Loucy (cell line): ENCODE measurements around the gene SOX1.

Experiments used
- H2AFZ ChIP-seq: fragments of 200-600 bp; sonication (generic); 2 replicates; pipeline ENCODE4 v1.6.0; 2016; ENCODE audit warnings: antibody characterized with exemption, mild to moderate bottlenecking, low read length, moderate library complexity
- H3F3A ChIP-seq: fragments of 200-600 bp; 2 replicates; pipeline ENCODE4 v1.6.0; 2016; ENCODE audit warnings: antibody characterized with exemption, low read depth, mild to moderate bottlenecking
- H3K27me3 ChIP-seq: fragments of 200-600 bp; sonication (generic); 2 replicates; pipeline ENCODE4 v1.6.1; 2014; ENCODE audit warnings: low read length, mild to moderate bottlenecking; ENCODE audit not compliant: insufficient read depth, poor library complexity, severe bottlenecking
- H3K36me3 ChIP-seq: fragments of 200-600 bp; sonication (generic); 2 replicates; pipeline ENCODE4 v1.6.1; 2016; ENCODE audit warnings: low read length; ENCODE audit not compliant: insufficient read depth
- H3K4me1 ChIP-seq: fragments of 200-600 bp; sonication (generic); 2 replicates; pipeline ENCODE4 v1.5.1; 2014; ENCODE audit warnings: low read length, mild to moderate bottlenecking; ENCODE audit not compliant: insufficient read depth, poor library complexity, severe bottlenecking
- H3K4me2 ChIP-seq: fragments of 200-600 bp; sonication (generic); 2 replicates; pipeline ENCODE4 v1.6.0; 2014; ENCODE audit warnings: antibody characterized with exemption, low read length, low read depth, mild to moderate bottlenecking; ENCODE audit not compliant: poor library complexity, severe bottlenecking
- H3K4me3 ChIP-seq: fragments of 200-600 bp; sonication (generic); 2 replicates; pipeline ENCODE4 v1.5.1; 2014; ENCODE audit warnings: low read length, mild to moderate bottlenecking, mixed read lengths; ENCODE audit not compliant: poor library complexity, severe bottlenecking
- H3K79me2 ChIP-seq: fragments of 200-600 bp; sonication (generic); 2 replicates; pipeline ENCODE4 v1.6.1; 2014; ENCODE audit warnings: low read length; ENCODE audit not compliant: insufficient read depth
- H3K9ac ChIP-seq: fragments of 200-600 bp; sonication (generic); 2 replicates; pipeline ENCODE4 v1.6.0; 2014; ENCODE audit warnings: mild to moderate bottlenecking, low read depth, low read length, moderate library complexity; ENCODE audit not compliant: poor library complexity, severe bottlenecking
- H3K9me2 ChIP-seq: fragments of 200-600 bp; sonication (generic); replicated peaks from 2 replicates; pipeline ENCODE4 v1.6.1; 2016; ENCODE audit warnings: low read depth, low read length, mixed read lengths
- H3K9me3 ChIP-seq: fragments of 200-600 bp; sonication (generic); 2 replicates; pipeline ENCODE4 v1.6.1; 2014; ENCODE audit warnings: mild to moderate bottlenecking, antibody characterized with exemption, low read length, low read depth; ENCODE audit not compliant: insufficient read depth
- H4K20me1 ChIP-seq: fragments of 200-600 bp; sonication (generic); 2 replicates; pipeline ENCODE4 v1.6.0; 2014; ENCODE audit warnings: antibody characterized with exemption, low read length, mild to moderate bottlenecking; ENCODE audit not compliant: insufficient read depth, poor library complexity, severe bottlenecking
- CTCF ChIP-seq: fragments of 200-600 bp; sonication (generic); conservative IDR thresholded peaks from 2 replicates; pipeline ENCODE4 v1.5.1; 2014; ENCODE audit warnings: mild to moderate bottlenecking, antibody characterized with exemption, low read length
- EZH2phosphoT487 ChIP-seq: fragments of 200-600 bp; IDR thresholded peaks from 2 replicates; pipeline ENCODE4 v1.6.1; 2018; ENCODE audit warnings: antibody characterized with exemption, mild to moderate bottlenecking, moderate library complexity, borderline replicate concordance

SOX1 gene

GRCh38 chr13:112059457-112060281, 7.3 kb upstream of the SOX1 start:
- Histone ChIP-seq H3K4me1 (no peaks in the 10 kb centered on the region), H3K4me2 (no peak overlapping the region), H4K20me1 (no peaks in the 10 kb centered on the region), H3K36me3 (no peaks in the 10 kb centered on the region), H3K4me3 (no peak overlapping the region), H3K27me3 (no peaks in the 10 kb centered on the region), H3F3A (no peaks in the 10 kb centered on the region), H3K9ac (no peak overlapping the region), H3K9me3 (peaks cover 1% of the 10 kb centered on the region; the same call in 1 of the 2 replicates), H3K79me2 (no peaks in the 10 kb centered on the region), H2AFZ (no peak overlapping the region), H3K9me2 (no peaks in the 10 kb centered on the region)
- TF ChIP-seq EZH2phosphoT487 (no peak), CTCF (no peak)

GRCh38 chr13:112060282-112060830, 6.6 kb upstream of the SOX1 start:
- no peaks in the 10 kb centered on the region for H3K36me3 ChIP-seq
- H3K79me2 ChIP-seq = no peaks in the 10 kb centered on the region
- no peak overlapping the region for H3K9ac ChIP-seq
- no peaks in the 10 kb centered on the region for H3K4me1 ChIP-seq
- H3K4me3 ChIP-seq = no peak overlapping the region
- TF ChIP-seq CTCF (no peak), EZH2phosphoT487 (no peak)
- no peaks in the 10 kb centered on the region for H4K20me1 ChIP-seq
- no peak overlapping the region for H3K4me2 ChIP-seq
- no peaks in the 10 kb centered on the region; the same call in 1 of the 2 replicates for H3K9me3 ChIP-seq
- no peaks in the 10 kb centered on the region for H3F3A ChIP-seq
- H3K9me2 ChIP-seq = no peaks in the 10 kb centered on the region
- H3K27me3 ChIP-seq = no peaks in the 10 kb centered on the region
- H2AFZ ChIP-seq = no peak overlapping the region

GRCh38 chr13:112060899-112061366, 6.0 kb upstream of the SOX1 start:
- no peak overlapping the region for H3K4me3 ChIP-seq
- no peak overlapping the region for H3K4me2 ChIP-seq
- TF ChIP-seq CTCF = no peak
- no peak for TF ChIP-seq EZH2phosphoT487

More at GRCh38 chr13:112060899-112061366, 6.0 kb upstream of the SOX1 start:
- H3K4me1 ChIP-seq = no peaks in the 10 kb centered on the region
- H2AFZ ChIP-seq = no peak overlapping the region
- no peaks in the 10 kb centered on the region for H3K79me2 ChIP-seq
- H3K9me3 ChIP-seq = no peaks in the 10 kb centered on the region; the same call in 1 of the 2 replicates
- H3K9ac ChIP-seq = no peak overlapping the region
- no peaks in the 10 kb centered on the region for H3K36me3 ChIP-seq
- no peaks in the 10 kb centered on the region for H3K27me3 ChIP-seq
- no peaks in the 10 kb centered on the region for H3F3A ChIP-seq
- no peaks in the 10 kb centered on the region for H3K9me2 ChIP-seq
- no peaks in the 10 kb centered on the region for H4K20me1 ChIP-seq
